Measurements from ENCODE around the gene RNF182. TPM values are rescaled to one million over a fixed set of nuclear protein-coding genes. Genes with fewer than 3 reads are reported as not detected.
"Not testable (repeated sequence)": the region's sequence is repeated elsewhere in the genome, so short reads cannot be mapped to it uniquely, and the experiment has no call there.

RNF182 gene
- total RNA-seq, 4 donors from 2014 or later: 1.3 to 4.5 (median 3.0) TPM

GRCh38 chr6:13953061-13953705 is 28.4 kb downstream of the RNF182 start:
- Histone ChIP-seq H3K4me3 (replicated peaks in 1 of 3) (no peak overlapping the region), H3K36me3 (no peaks in the 10 kb centered on the region), H3K9me3 (no peaks in the 10 kb centered on the region), H3K27ac (no peak overlapping the region), H3K4me1 (no peaks in the 10 kb centered on the region), H3K27me3 (no peaks in the 10 kb centered on the region)
- intact Hi-C loops (cut with DNase I): no loop called here
- TF ChIP-seq POLR2A (IDR thresholded peaks at IDR 0.05) (no peak), CTCF (IDR thresholded peaks at IDR 0.05) (no peak)
- 94 to 95% methylated on average over 2 of the region's 2 CpGs for WGBS, 2 donors
- no peak for DNase-seq

DNA sequence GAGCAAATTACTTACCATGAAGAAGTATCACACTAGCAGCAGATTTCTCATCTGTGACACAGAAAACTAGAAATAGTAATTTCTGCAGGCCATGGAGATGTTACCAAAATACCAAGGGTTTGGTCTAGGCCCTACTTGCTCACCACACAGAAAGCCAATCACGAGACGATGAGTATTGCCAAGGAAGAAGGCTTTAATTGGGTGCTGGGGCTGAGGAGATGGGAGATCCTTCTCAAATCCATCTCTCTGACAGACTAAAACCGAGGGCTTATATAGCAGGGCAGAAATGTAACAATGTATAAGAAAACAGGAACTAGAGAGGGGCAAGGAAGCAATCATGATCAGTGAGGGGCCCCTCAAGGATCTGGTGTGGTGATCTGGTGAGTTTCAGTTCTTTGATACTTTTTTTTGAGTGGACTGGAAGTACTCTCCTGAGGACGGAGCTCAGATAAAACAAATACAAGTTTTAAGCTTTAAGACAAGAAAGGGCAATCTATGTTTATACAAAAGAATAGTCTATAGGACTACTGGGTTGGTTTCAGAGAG is 40.9 kb downstream of the RNF182 start:
- DNase-seq: no peak
- TF ChIP-seq POLR2A (IDR thresholded peaks at IDR 0.05) (no peak), CTCF (IDR thresholded peaks at IDR 0.05) (no peak)
- H3K4me1 ChIP-seq: no peaks in the 10 kb centered on the region
- no peak overlapping the region for H3K27ac ChIP-seq
- 75 to 79% methylated on average over 4 of the region's 4 CpGs for WGBS, 2 donors
- H3K36me3 ChIP-seq: no peaks in the 10 kb centered on the region
- no peaks in the 10 kb centered on the region for H3K27me3 ChIP-seq
- no peaks in the 10 kb centered on the region for H3K9me3 ChIP-seq
- intact Hi-C loops (cut with DNase I): no loop called here
- no peak overlapping the region for H3K4me3 ChIP-seq (replicated peaks in 1 of 3)

DNA sequence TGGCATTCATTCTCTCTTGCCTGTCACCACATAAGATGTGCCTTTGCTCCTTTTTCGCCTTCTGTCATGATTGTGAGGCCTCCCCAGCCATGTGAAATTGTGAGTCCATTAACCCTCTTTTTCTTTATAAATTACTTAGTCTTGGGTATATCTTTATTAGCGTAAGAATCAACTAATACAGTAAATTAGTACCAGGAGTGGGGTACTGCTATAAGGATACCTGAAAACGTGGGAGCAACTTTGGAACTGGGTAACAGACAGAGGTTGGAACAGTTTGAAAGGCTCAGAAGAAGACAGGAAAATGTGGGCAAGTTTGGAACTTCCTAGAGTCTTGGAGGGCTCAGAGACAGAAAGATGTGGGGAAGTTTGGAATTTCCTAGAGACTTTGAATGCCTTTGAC is 46.6 kb downstream of the RNF182 start:
- intact Hi-C loops (cut with DNase I): no loop called here
- WGBS, 2 donors: 91 to 92% methylated on average over 3 of the region's 3 CpGs

GRCh38 chr6:13972602-13973001 is 47.9 kb downstream of the RNF182 start:
- H3K4me1 ChIP-seq; H3K4me3 ChIP-seq (replicated peaks in 1 of 3); intact Hi-C loops (cut with DNase I); H3K27me3 ChIP-seq; H3K36me3 ChIP-seq; DNase-seq; H3K9me3 ChIP-seq; H3K27ac ChIP-seq: not testable (repeated sequence)
- WGBS, 2 donors: 85 to 96% methylated on average over 3 of the region's 3 CpGs

More for the DNA sequence above, 46.6 kb downstream of the RNF182 start:
- no peak for DNase-seq
- Histone ChIP-seq H3K4me1 (no peaks in the 10 kb centered on the region), H3K27me3 (no peaks in the 10 kb centered on the region), H3K4me3 (replicated peaks in 1 of 3) (no peak overlapping the region), H3K27ac (no peak overlapping the region), H3K9me3 (no peaks in the 10 kb centered on the region), H3K36me3 (no peaks in the 10 kb centered on the region)
- no peak for TF ChIP-seq CTCF (IDR thresholded peaks at IDR 0.05)
- TF ChIP-seq POLR2A (IDR thresholded peaks at IDR 0.05): no peak

DNA sequence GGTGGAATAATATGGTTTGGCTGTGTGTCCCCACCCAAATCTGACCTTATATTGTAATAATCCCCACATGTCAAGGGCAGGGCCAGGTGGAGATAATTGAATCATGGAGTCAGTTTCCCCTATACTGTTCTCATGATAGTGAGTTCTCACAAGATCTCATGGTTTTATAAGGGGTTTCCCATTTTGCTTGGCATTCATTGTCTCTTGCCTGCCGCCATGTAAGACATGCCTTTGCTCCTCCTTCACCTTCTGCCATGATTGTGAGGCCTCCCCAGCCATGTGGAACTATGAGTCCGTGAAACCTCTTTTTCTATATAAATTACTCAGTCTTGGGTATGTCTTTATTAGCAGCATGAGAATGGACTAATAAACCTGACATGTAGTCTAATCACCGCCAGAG is 48.7 kb downstream of the RNF182 start:
- H3K36me3 ChIP-seq; H3K27me3 ChIP-seq; H3K27ac ChIP-seq; DNase-seq; intact Hi-C loops (cut with DNase I); H3K9me3 ChIP-seq; H3K4me1 ChIP-seq; H3K4me3 ChIP-seq (replicated peaks in 1 of 3): not testable (repeated sequence)
- WGBS, 2 donors: 93 to 97% methylated on average over 3 of the region's 3 CpGs

DNA sequence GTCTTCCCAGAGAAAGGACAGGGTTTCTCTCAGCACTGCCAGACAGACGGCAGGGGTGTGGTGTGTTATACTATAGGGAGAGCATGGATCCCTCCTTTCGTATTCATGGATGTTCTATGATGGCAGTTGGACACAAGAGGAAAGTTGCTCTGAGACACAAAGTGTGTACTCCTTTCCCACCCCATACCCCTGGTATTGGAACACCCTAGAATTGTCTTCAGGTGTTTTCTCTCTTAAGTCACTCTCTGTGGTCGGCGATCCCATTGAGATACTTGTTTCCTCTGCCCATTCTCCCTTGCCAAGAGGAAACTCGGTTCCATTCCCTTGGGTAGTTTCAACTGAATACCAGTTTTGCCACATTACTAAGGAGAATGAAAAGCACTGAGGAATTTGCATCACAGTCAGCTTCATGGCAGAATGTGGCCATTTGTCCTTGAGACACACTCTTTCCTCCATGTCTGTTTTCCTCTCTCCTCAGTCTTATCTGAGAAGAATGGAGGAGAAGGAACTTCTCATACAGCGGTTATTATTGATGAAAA is 53.4 kb downstream of the RNF182 start:
- intact Hi-C loops (cut with DNase I): no loop called here
- H3K27me3 ChIP-seq: no peaks in the 10 kb centered on the region
- WGBS, 2 donors: 90% methylated on average over 6 of the region's 6 CpGs
- no peak overlapping the region for H3K4me3 ChIP-seq (replicated peaks in 1 of 3)
- no peak for TF ChIP-seq CTCF (IDR thresholded peaks at IDR 0.05)
- no peak for TF ChIP-seq POLR2A (IDR thresholded peaks at IDR 0.05)
- no peak for DNase-seq
- no peak overlapping the region for H3K27ac ChIP-seq
- H3K9me3 ChIP-seq: no peaks in the 10 kb centered on the region
- H3K4me1 ChIP-seq: no peaks in the 10 kb centered on the region
- H3K36me3 ChIP-seq: no peaks in the 10 kb centered on the region

Data from thyroid gland (tissue), 4 donors.